Neuronal stem cell (in vitro differentiated cells): ENCODE measurements around the gene PDE1C.

Experiments
- DNase-seq: peaks from one replicate; pipeline ENCODE4 v3.0.0-alpha.2; 2013; ENCODE audit warnings: low spot score
- H2AFZ ChIP-seq: one replicate; pipeline ENCODE4 v1.6.1; 2013; ENCODE audit warnings: mild to moderate bottlenecking, low read length, inconsistent platforms
- H2AK5ac ChIP-seq: 2 replicates; pipeline ENCODE4 v1.6.1; 2013; ENCODE audit warnings: low read depth, mild to moderate bottlenecking, inconsistent platforms, low read length, moderate library complexity, mixed read lengths
- H2BK120ac ChIP-seq: 2 replicates; pipeline ENCODE4 v1.6.1; 2013; ENCODE audit warnings: low read depth, mild to moderate bottlenecking, inconsistent platforms, low read length, moderate library complexity, mixed read lengths
- H2BK12ac ChIP-seq: one replicate; pipeline ENCODE4 v1.6.1; 2013; ENCODE audit warnings: low read length, inconsistent platforms
- H2BK15ac ChIP-seq: 2 replicates; pipeline ENCODE4 v1.6.1; 2013; ENCODE audit warnings: mild to moderate bottlenecking, low read length, inconsistent platforms, mixed read lengths
- H2BK5ac ChIP-seq: one replicate; pipeline ENCODE4 v1.6.1; 2013; ENCODE audit warnings: inconsistent platforms, mild to moderate bottlenecking, low read length, moderate library complexity
- H3K14ac ChIP-seq: one replicate; pipeline ENCODE4 v1.6.1; 2013; ENCODE audit warnings: low read length, inconsistent platforms
- H3K18ac ChIP-seq: 2 replicates; pipeline ENCODE4 v1.6.1; 2013; ENCODE audit warnings: low read length, inconsistent platforms
- H3K23ac ChIP-seq: 2 replicates; pipeline ENCODE4 v1.6.1; 2013; ENCODE audit warnings: low read depth, mild to moderate bottlenecking, mixed read lengths, low read length, inconsistent platforms; ENCODE audit not compliant: poor library complexity
- H3K27ac ChIP-seq: replicated peaks from 3 replicates; pipeline ENCODE4 v1.5.1; 2013; ENCODE audit warnings: low read length, inconsistent platforms
- H3K27me3 ChIP-seq, 3 experiments: 2 replicates each; pipeline ENCODE4 v1.6.1; 2013; ENCODE audit warnings: low read length in 3 of 3, mild to moderate bottlenecking in 2 of 3, inconsistent platforms in 1 of 3, low read depth in 1 of 3, mixed read lengths in 1 of 3, moderate library complexity in 1 of 3; ENCODE audit not compliant: control insufficient read depth in 3 of 3, insufficient read depth in 3 of 3
- H3K36me3 ChIP-seq, 2 donors: replicated peaks in 1 of 2; 2 replicates each; pipeline ENCODE4 v1.6.1; 2013; ENCODE audit warnings: low read length in 2 of 2; ENCODE audit not compliant: control insufficient read depth in 2 of 2, insufficient read depth in 2 of 2
- H3K4ac ChIP-seq: 2 replicates; pipeline ENCODE4 v1.6.1; 2013; ENCODE audit warnings: inconsistent platforms, mild to moderate bottlenecking, low read length, moderate library complexity
- H3K4me1 ChIP-seq, 2 donors: 1 replicate in 1 of 2; 2 replicates in 1 of 2; pipeline ENCODE4 v1.6.1; 2013; ENCODE audit warnings: low read length in 2 of 2, low read depth in 1 of 2; ENCODE audit not compliant: control insufficient read depth in 2 of 2, insufficient read depth in 1 of 2
- H3K4me2 ChIP-seq: one replicate; pipeline ENCODE4 v1.6.1; 2013; ENCODE audit warnings: mild to moderate bottlenecking, low read length, inconsistent platforms; ENCODE audit not compliant: insufficient read depth, poor library complexity, severe bottlenecking
- H3K4me3 ChIP-seq, 2 donors: 2 replicates each; pipeline ENCODE4 v1.5.1; 2013; ENCODE audit warnings: low read length in 2 of 2, mild to moderate bottlenecking in 2 of 2, inconsistent platforms in 1 of 2, moderate library complexity in 1 of 2
- H3K79me1 ChIP-seq: one replicate; pipeline ENCODE4 v1.6.1; 2013; ENCODE audit warnings: low read depth, mild to moderate bottlenecking, inconsistent platforms, low read length, moderate library complexity
- H3K9ac ChIP-seq: one replicate; pipeline ENCODE4 v1.6.1; 2013; ENCODE audit warnings: mild to moderate bottlenecking, low read depth, low read length, inconsistent platforms; ENCODE audit not compliant: poor library complexity
- H3K9me3 ChIP-seq, 2 donors: replicated peaks in 1 of 2; 2 replicates each; pipeline versions ENCODE3 to v1.6.1; 2013; ENCODE audit warnings: low read length in 2 of 2, mild to moderate bottlenecking in 2 of 2, inconsistent platforms in 1 of 2, low read depth in 1 of 2, mixed read lengths in 1 of 2, moderate library complexity in 1 of 2; ENCODE audit not compliant: control insufficient read depth in 2 of 2, insufficient read depth in 1 of 2
- H4K8ac ChIP-seq: one replicate; pipeline ENCODE4 v1.6.1; 2013; ENCODE audit warnings: low read depth, mild to moderate bottlenecking, inconsistent platforms, low read length, moderate library complexity
- H4K91ac ChIP-seq: one replicate; pipeline ENCODE4 v1.6.1; 2013; ENCODE audit warnings: low read length, low read depth, mild to moderate bottlenecking, inconsistent platforms; ENCODE audit not compliant: poor library complexity
- WGBS, 2 donors: extraction: QIAGEN DNeasy Blood & Tissue Kit; methylation state at CpG; one replicate each; pipeline ENCODE4 v1.1.7; 2013; ENCODE audit warnings: missing lambda C conversion rate in 2 of 2, mixed read lengths in 1 of 2; ENCODE audit not compliant: insufficient read length in 2 of 2, insufficient replicate concordance in 1 of 2; ENCODE audit errors: extremely low coverage in 2 of 2; 5-methylcytosine and 5-hydroxymethylcytosine counted together

The PDE1C gene

GRCh38 chr7:31938650-31939049, 131.6 kb downstream of the PDE1C start:
- H3K36me3 ChIP-seq: no peaks in the 10 kb centered on the region
- no peak overlapping the region for H4K91ac ChIP-seq
- H3K4ac ChIP-seq: no peak overlapping the region
- H2BK15ac ChIP-seq: no peak overlapping the region
- H3K9ac ChIP-seq: no peak overlapping the region
- H3K4me2 ChIP-seq: no peak overlapping the region
- H2AFZ ChIP-seq: no peak overlapping the region
- H3K79me1 ChIP-seq: no peaks in the 10 kb centered on the region
- no peak overlapping the region for H3K27ac ChIP-seq
- no peak overlapping the region for H2AK5ac ChIP-seq
- no peaks in the 10 kb centered on the region for H3K27me3 ChIP-seq
- H3K14ac ChIP-seq: no peak overlapping the region
- no peak overlapping the region for H3K4me3 ChIP-seq
- H3K18ac ChIP-seq: no peak overlapping the region
- no peak overlapping the region for H4K8ac ChIP-seq
- no peak for DNase-seq
- H3K23ac ChIP-seq: no peak overlapping the region
- no peaks in the 10 kb centered on the region for H3K9me3 ChIP-seq
- no peak overlapping the region for H2BK120ac ChIP-seq
- no peak overlapping the region for H2BK12ac ChIP-seq
- H2BK5ac ChIP-seq: no peak overlapping the region
- peaks cover 0 to 2% of the 10 kb centered on the region in 2 donors for H3K4me1 ChIP-seq

DNA sequence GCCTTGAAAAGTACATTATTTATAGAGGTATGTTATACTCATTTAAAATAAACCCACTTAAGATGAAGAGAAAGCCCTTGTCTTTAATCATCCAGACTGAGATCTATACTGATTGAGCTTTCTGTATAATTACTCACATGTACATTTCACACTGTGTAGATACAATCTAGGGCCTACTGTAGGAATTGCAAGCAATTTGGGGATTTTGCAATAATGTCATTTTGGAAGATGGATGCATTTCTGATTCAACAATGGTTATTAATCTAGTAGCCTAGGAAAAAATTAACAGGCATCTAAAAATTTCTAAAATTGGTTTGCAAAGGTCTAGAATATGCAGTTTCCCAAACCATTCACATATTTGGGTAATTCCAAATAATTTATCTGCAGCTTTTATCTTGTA, 132.2 kb downstream of the PDE1C start:
- Histone ChIP-seq H3K36me3 (no peaks in the 10 kb centered on the region), H2BK12ac (no peak overlapping the region), H3K23ac (no peak overlapping the region), H2AFZ (no peak overlapping the region), H3K14ac (no peak overlapping the region), H2BK120ac (no peak overlapping the region), H3K18ac (no peak overlapping the region), H3K4ac (no peak overlapping the region), H4K8ac (no peak overlapping the region), H3K9ac (no peak overlapping the region), H2BK5ac (no peak overlapping the region), H3K4me3 (no peak overlapping the region), H3K4me1 (peaks cover 0 to 2% of the 10 kb centered on the region in 2 donors), H3K79me1 (no peaks in the 10 kb centered on the region), H2BK15ac (no peak overlapping the region), H3K27ac (no peak overlapping the region), H3K27me3 (no peaks in the 10 kb centered on the region), H2AK5ac (no peak overlapping the region), H4K91ac (no peak overlapping the region), H3K4me2 (no peak overlapping the region), H3K9me3 (no peaks in the 10 kb centered on the region)
- DNase-seq: no peak

DNA sequence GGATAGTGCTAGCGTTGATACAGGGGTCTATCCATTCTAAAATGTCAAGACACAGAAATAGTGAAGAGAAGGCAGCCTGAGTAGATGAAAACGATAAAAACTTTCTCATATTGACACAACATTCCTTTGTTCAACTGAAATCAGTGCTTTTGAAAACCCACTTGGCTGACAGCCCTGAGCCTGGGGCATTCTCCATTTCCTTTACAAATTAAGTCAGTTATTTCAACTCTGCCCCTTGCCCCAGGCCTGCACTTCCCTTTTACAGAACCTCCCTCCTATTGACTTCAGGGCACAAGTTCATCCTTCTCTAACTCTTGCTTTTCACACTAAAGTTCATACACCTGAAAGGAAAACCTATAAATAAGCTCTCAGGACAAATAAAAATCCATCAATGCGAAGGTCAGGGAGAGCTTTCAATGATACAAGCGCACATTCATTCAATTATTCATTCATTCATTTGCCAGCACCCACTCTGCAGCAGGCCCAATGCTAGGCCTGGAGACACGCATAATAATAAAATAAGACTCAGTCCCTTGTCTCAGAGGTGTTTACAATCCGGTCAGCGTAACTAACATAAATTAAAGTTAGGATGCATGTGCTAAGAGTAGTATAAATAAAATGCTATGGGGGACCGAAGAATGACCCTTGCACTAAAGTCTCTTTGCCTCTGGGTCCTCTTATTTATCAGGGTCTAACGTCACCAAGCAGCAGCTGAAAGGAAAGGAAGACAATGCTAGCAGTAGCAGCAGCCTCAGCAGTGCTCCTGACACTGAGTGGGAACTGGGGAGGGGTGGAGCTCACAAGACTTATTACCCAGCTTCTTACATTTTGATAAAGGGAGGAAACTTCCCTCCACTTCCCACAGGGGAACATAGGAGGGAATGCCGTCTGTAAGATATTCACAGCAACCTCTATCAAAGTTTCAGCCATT, 134.8 kb downstream of the PDE1C start:
- no peak overlapping the region for H3K27ac ChIP-seq
- no peak overlapping the region for H3K4me2 ChIP-seq
- peaks cover 0 to 2% of the 10 kb centered on the region in 2 donors for H3K4me1 ChIP-seq
- no peak overlapping the region for H2BK12ac ChIP-seq
- no peak overlapping the region for H2AK5ac ChIP-seq
- H3K36me3 ChIP-seq: no peaks in the 10 kb centered on the region
- H4K91ac ChIP-seq: no peak overlapping the region
- no peak overlapping the region for H2BK120ac ChIP-seq
- H2BK15ac ChIP-seq: no peak overlapping the region
- no peak overlapping the region for H3K4ac ChIP-seq
- DNase-seq: no peak
- no peak overlapping the region for H4K8ac ChIP-seq
- H3K9me3 ChIP-seq: no peaks in the 10 kb centered on the region
- H3K18ac ChIP-seq: no peak overlapping the region
- H3K14ac ChIP-seq: no peak overlapping the region
- H3K9ac ChIP-seq: no peak overlapping the region
- no peaks in the 10 kb centered on the region for H3K79me1 ChIP-seq
- no peak overlapping the region for H3K23ac ChIP-seq
- H2BK5ac ChIP-seq: no peak overlapping the region
- H3K27me3 ChIP-seq: no peaks in the 10 kb centered on the region
- H2AFZ ChIP-seq: no peak overlapping the region
- WGBS, 2 donors: no CpG with 5 or more reads among the region's 10 CpGs
- H3K4me3 ChIP-seq: no peak overlapping the region

DNA sequence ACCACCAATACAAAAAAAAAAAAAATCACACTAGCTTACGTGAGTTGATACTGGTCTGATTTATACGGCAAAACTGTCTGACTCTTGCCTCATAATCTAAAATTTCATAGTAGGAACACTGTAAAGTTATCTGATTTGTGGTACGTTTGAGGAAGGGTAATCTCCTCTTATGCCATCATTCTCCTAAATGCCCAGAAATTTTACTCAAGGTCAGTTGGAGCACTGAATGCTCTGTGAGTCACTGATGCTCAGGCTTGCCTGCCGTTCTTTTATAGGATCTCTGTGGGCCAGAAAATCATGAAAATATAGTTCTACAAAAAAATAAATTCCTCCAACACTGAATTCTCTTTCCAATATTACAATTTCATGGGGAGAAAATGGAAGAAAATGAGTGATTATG, 135.7 kb downstream of the PDE1C start:
- Histone ChIP-seq H3K36me3 (no peaks in the 10 kb centered on the region), H3K18ac (no peak overlapping the region), H3K79me1 (no peaks in the 10 kb centered on the region), H2BK120ac (no peak overlapping the region), H4K8ac (no peak overlapping the region), H3K4me3 (no peak overlapping the region), H3K23ac (no peak overlapping the region), H3K4ac (no peak overlapping the region), H2BK15ac (no peak overlapping the region), H3K27me3 (no peaks in the 10 kb centered on the region), H4K91ac (no peak overlapping the region), H2BK12ac (no peak overlapping the region), H3K9me3 (no peaks in the 10 kb centered on the region), H3K4me1 (peaks cover 0 to 2% of the 10 kb centered on the region in 2 donors), H3K14ac (no peak overlapping the region), H2BK5ac (no peak overlapping the region), H3K4me2 (no peak overlapping the region), H2AK5ac (no peak overlapping the region), H3K27ac (no peak overlapping the region), H3K9ac (no peak overlapping the region), H2AFZ (no peak overlapping the region)
- no CpG with 5 or more reads among the region's 4 CpGs for WGBS, 2 donors
- DNase-seq: no peak
